ENCODE measurements around the gene BCL2L13. TPM values are rescaled to one million over a fixed set of nuclear protein-coding genes. Genes with fewer than 3 reads are reported as not detected.

The BCL2L13 gene
- 10 to 100 TPM; 32.2 to 32.6 TPM for total RNA-seq

GRCh38 chr22:17638432-17639246, at the start of gene BCL2L13:
Gene BCL2L13 (plus strand): TSS chr22:17638757. CDS start chr22:17655712, 16,955 bp downstream.
- CTCF ChIA-PET: interaction anchor here (0.7 to 1.4 kb wide), 4 partner anchors 24 to 467 kb away, joined by 3 to 5 read pairs (median 4); no protein-coding TSS in a partner anchor
- Mint-ChIP-seq H3K4me3 (peak within 1 kb of the TSS; percentile 85), H3K9me3 (no peaks in the 10 kb centered on the region), H3K36me3 (ENCODE audit: low read depth) (peaks cover 18% of the 10 kb centered on the region), H3K4me1 (ENCODE audit: low read depth) (peaks cover 22% of the 10 kb centered on the region), H3K27ac (peak within 1 kb of the TSS; percentile 89), H3K27me3 (ENCODE audit: low read depth) (no peaks in the 10 kb centered on the region)
- intact Hi-C loops (cut with micrococcal nuclease): loop anchor here (1.0 to 5.0 kb wide), 5 partner anchors 10 to 554 kb away; partner anchors contain the start of genes ATP6V1E1 and IL17RA
- peak; percentile 94 for DNase-seq

GRCh38 chr22:17589810-17590375, 48.7 kb upstream of the BCL2L13 start:
- CTCF ChIA-PET: no interaction called here
- H3K36me3 Mint-ChIP-seq (ENCODE audit: low read depth): peaks cover 21% of the 10 kb centered on the region

GRCh38 chr22:17590586-17590985, 48.0 kb upstream of the BCL2L13 start:
- H3K36me3 Mint-ChIP-seq (ENCODE audit: low read depth): peaks cover 21% of the 10 kb centered on the region
- no peaks in the 10 kb centered on the region for H3K9me3 Mint-ChIP-seq
- intact Hi-C loops (cut with micrococcal nuclease): no loop called here
- H3K4me1 Mint-ChIP-seq (ENCODE audit: low read depth): no peaks in the 10 kb centered on the region
- H3K4me3 Mint-ChIP-seq: no peak overlapping the region
- no peak overlapping the region for H3K27ac Mint-ChIP-seq
- DNase-seq: no peak
- H3K27me3 Mint-ChIP-seq (ENCODE audit: low read depth): no peaks in the 10 kb centered on the region
- CTCF ChIA-PET: no interaction called here

More at GRCh38 chr22:17589810-17590375, 48.7 kb upstream of the BCL2L13 start:
- Mint-ChIP-seq H3K4me1 (ENCODE audit: low read depth) (no peaks in the 10 kb centered on the region), H3K9me3 (no peaks in the 10 kb centered on the region), H3K27me3 (ENCODE audit: low read depth) (no peaks in the 10 kb centered on the region), H3K4me3 (no peak overlapping the region), H3K27ac (no peak overlapping the region)
- no peak for DNase-seq
- intact Hi-C loops (cut with micrococcal nuclease): no loop called here

- no peaks in the 10 kb centered on the region for H3K4me1 Mint-ChIP-seq (ENCODE audit: low read depth)
- intact Hi-C loops (cut with micrococcal nuclease): no loop called here
- no peaks in the 10 kb centered on the region for H3K27me3 Mint-ChIP-seq (ENCODE audit: low read depth)
- DNase-seq: no peak
- H3K27ac Mint-ChIP-seq: peak overlapping the region; percentile 9
- H3K9me3 Mint-ChIP-seq: no peaks in the 10 kb centered on the region
- H3K4me3 Mint-ChIP-seq: no peak overlapping the region
- peaks cover 31% of the 10 kb centered on the region for H3K36me3 Mint-ChIP-seq (ENCODE audit: low read depth)
- CTCF ChIA-PET: interaction anchor here (0.6 kb wide), 1 partner anchor 210 kb away, joined by 3 read pairs; no protein-coding TSS in a partner anchor
These were observed 46.4 kb upstream of the BCL2L13 start for GRCh38 chr22:17592201-17592600.

- DNase-seq: no peak
- CTCF ChIA-PET: no interaction called here
- Mint-ChIP-seq H3K4me1 (ENCODE audit: low read depth) (no peaks in the 10 kb centered on the region), H3K4me3 (no peak overlapping the region), H3K27ac (no peak overlapping the region), H3K9me3 (no peaks in the 10 kb centered on the region), H3K27me3 (ENCODE audit: low read depth) (no peaks in the 10 kb centered on the region), H3K36me3 (ENCODE audit: low read depth) (peaks cover 49% of the 10 kb centered on the region)
- intact Hi-C loops (cut with micrococcal nuclease): no loop called here
These were observed 42.3 kb upstream of the BCL2L13 start for GRCh38 chr22:17596226-17596625.

- H3K36me3 Mint-ChIP-seq (ENCODE audit: low read depth): peaks cover 43% of the 10 kb centered on the region
- H3K9me3 Mint-ChIP-seq: no peaks in the 10 kb centered on the region
- no peaks in the 10 kb centered on the region for H3K27me3 Mint-ChIP-seq (ENCODE audit: low read depth)
- H3K4me3 Mint-ChIP-seq: no peak overlapping the region
- no peaks in the 10 kb centered on the region for H3K4me1 Mint-ChIP-seq (ENCODE audit: low read depth)
- CTCF ChIA-PET: interaction anchor here (0.7 kb wide), 1 partner anchor 74 kb away, joined by 3 read pairs; no protein-coding TSS in a partner anchor
- no peak for DNase-seq
- intact Hi-C loops (cut with micrococcal nuclease): no loop called here
- H3K27ac Mint-ChIP-seq: no peak overlapping the region
These were observed 41.3 kb upstream of the BCL2L13 start for GRCh38 chr22:17597217-17597616.

GRCh38 chr22:17598318-17598717, 40.2 kb upstream of the BCL2L13 start:
- CTCF ChIA-PET: no interaction called here
- Mint-ChIP-seq H3K27ac (no peak overlapping the region), H3K9me3 (no peaks in the 10 kb centered on the region), H3K4me3 (no peak overlapping the region), H3K36me3 (ENCODE audit: low read depth) (peaks cover 40% of the 10 kb centered on the region), H3K27me3 (ENCODE audit: low read depth) (no peaks in the 10 kb centered on the region), H3K4me1 (ENCODE audit: low read depth) (no peaks in the 10 kb centered on the region)
- DNase-seq: no peak
- intact Hi-C loops (cut with micrococcal nuclease): no loop called here

GRCh38 chr22:17601031-17601430, 37.5 kb upstream of the BCL2L13 start:
- H3K27me3 Mint-ChIP-seq (ENCODE audit: low read depth): no peaks in the 10 kb centered on the region
- no peak for DNase-seq
- H3K36me3 Mint-ChIP-seq (ENCODE audit: low read depth): peaks cover 30% of the 10 kb centered on the region
- H3K9me3 Mint-ChIP-seq: no peaks in the 10 kb centered on the region
- peaks cover 1% of the 10 kb centered on the region for H3K4me1 Mint-ChIP-seq (ENCODE audit: low read depth)
- intact Hi-C loops (cut with micrococcal nuclease): no loop called here
- no peak overlapping the region for H3K4me3 Mint-ChIP-seq
- CTCF ChIA-PET: no interaction called here
- peak overlapping the region; percentile 41 for H3K27ac Mint-ChIP-seq

- peaks cover 3% of the 10 kb centered on the region for H3K4me1 Mint-ChIP-seq (ENCODE audit: low read depth)
- H3K36me3 Mint-ChIP-seq (ENCODE audit: low read depth): peaks cover 11% of the 10 kb centered on the region
- H3K9me3 Mint-ChIP-seq: no peaks in the 10 kb centered on the region
- H3K27me3 Mint-ChIP-seq (ENCODE audit: low read depth): no peaks in the 10 kb centered on the region
- intact Hi-C loops (cut with micrococcal nuclease): no loop called here
- CTCF ChIA-PET: no interaction called here
- no peak overlapping the region for H3K27ac Mint-ChIP-seq
- no peak overlapping the region for H3K4me3 Mint-ChIP-seq
- DNase-seq: no peak
These were observed 34.9 kb upstream of the BCL2L13 start for GRCh38 chr22:17603668-17604067.

GRCh38 chr22:17606496-17606895, 32.1 kb upstream of the BCL2L13 start:
- Mint-ChIP-seq H3K4me1 (ENCODE audit: low read depth) (peaks cover 3% of the 10 kb centered on the region), H3K36me3 (ENCODE audit: low read depth) (peaks cover 5% of the 10 kb centered on the region), H3K27me3 (ENCODE audit: low read depth) (no peaks in the 10 kb centered on the region), H3K27ac (no peak overlapping the region), H3K4me3 (no peak overlapping the region), H3K9me3 (no peaks in the 10 kb centered on the region)
- CTCF ChIA-PET: no interaction called here
- DNase-seq: no peak
- intact Hi-C loops (cut with micrococcal nuclease): no loop called here

GRCh38 chr22:17607891-17608521, 30.6 kb upstream of the BCL2L13 start:
- H3K36me3 Mint-ChIP-seq (ENCODE audit: low read depth): peaks cover 12% of the 10 kb centered on the region

GRCh38 chr22:17612057-17612456, 26.5 kb upstream of the BCL2L13 start:
- Mint-ChIP-seq H3K4me1 (ENCODE audit: low read depth) (no peaks in the 10 kb centered on the region), H3K36me3 (ENCODE audit: low read depth) (peaks cover 13% of the 10 kb centered on the region), H3K4me3 (no peak overlapping the region), H3K9me3 (no peaks in the 10 kb centered on the region), H3K27me3 (ENCODE audit: low read depth) (no peaks in the 10 kb centered on the region), H3K27ac (no peak overlapping the region)
- intact Hi-C loops (cut with micrococcal nuclease): no loop called here
- no peak for DNase-seq
- CTCF ChIA-PET: no interaction called here

More at GRCh38 chr22:17607891-17608521, 30.6 kb upstream of the BCL2L13 start:
- Mint-ChIP-seq H3K4me3 (no peak overlapping the region), H3K27ac (no peak overlapping the region), H3K9me3 (no peaks in the 10 kb centered on the region), H3K27me3 (ENCODE audit: low read depth) (no peaks in the 10 kb centered on the region), H3K4me1 (ENCODE audit: low read depth) (peaks cover 3% of the 10 kb centered on the region)
- DNase-seq: no peak
- CTCF ChIA-PET: no interaction called here
- intact Hi-C loops (cut with micrococcal nuclease): no loop called here
